Right lobe of liver (tissue), 6 donors: ENCODE data around the gene GBGT1. TPM values are rescaled to one million over a fixed set of nuclear protein-coding genes. Genes with fewer than 3 reads are reported as not detected.
A peak's percentile ranks its signal among the peaks of the same experiment; 100 is the strongest.

Experiments used
- ATAC-seq, 4 donors: fragments of 200-7000 bp; cut with Tn5 transposase; one replicate each; pipeline ENCODE4 v1.9.1; 2020; ENCODE audit warnings: mild to moderate bottlenecking in 4 of 4, moderate library complexity in 4 of 4
- DNase-seq, 3 donors: peaks; one replicate each; pipeline ENCODE4 v3.0.0-alpha.2; 2020
- H3K27ac ChIP-seq, 3 donors: fragments of 200-600 bp; one replicate each; pipeline ENCODE4 v1.8.0; 2022
- H3K27me3 ChIP-seq, 2 donors: fragments of 200-600 bp; one replicate each; pipeline ENCODE4 v1.8.0; 2022
- H3K36me3 ChIP-seq, 4 donors: fragments of 200-600 bp; sonication (generic) in 1 of 4; one replicate each; pipeline versions ENCODE4 v1.5.1 to v1.8.0; 2017 to 2022; ENCODE audit warnings: control low read depth in 1 of 4
- H3K4me1 ChIP-seq, 4 donors: fragments of 200-600 bp; sonication (generic) in 1 of 4; one replicate each; pipeline versions ENCODE4 v1.5.1 to v1.8.0; 2017 to 2022; ENCODE audit warnings: control low read depth in 1 of 4
- H3K4me3 ChIP-seq, 3 donors: fragments of 200-600 bp; one replicate each; pipeline ENCODE4 v1.8.0; 2022
- H3K9me3 ChIP-seq, 4 donors: fragments of 200-600 bp; sonication (generic) in 1 of 4; one replicate each; pipeline versions ENCODE4 v1.5.1 to v1.8.0; 2017 to 2022; ENCODE audit warnings: control low read depth in 1 of 4
- CTCF ChIP-seq, 4 donors: fragments of 200-600 bp in 3 of 4; fragments of 450-650 bp in 1 of 4; IDR thresholded peaks; one replicate each; pipeline versions ENCODE4 v1.5.1 to v1.8.0; 2016 to 2022; ENCODE audit warnings: antibody characterized with exemption in 4 of 4, mild to moderate bottlenecking in 2 of 4
- POLR2A ChIP-seq: fragments of 450-650 bp; IDR thresholded peaks from one replicate; pipeline ENCODE4 v1.6.1; 2017; ENCODE audit warnings: antibody characterized with exemption, mild to moderate bottlenecking
- WGBS: methylation state at CpG from one replicate; pipeline ENCODE4 v1.1.6; 2018; ENCODE audit warnings: low coverage, low lambda C conversion rate; ENCODE audit not compliant: insufficient coverage; ENCODE audit errors: missing lambda C conversion rate; 5-methylcytosine and 5-hydroxymethylcytosine counted together
- intact Hi-C, 2 donors: fragments of 100-400 bp; cut with DNase I; formaldehyde crosslinking; loops; one replicate each; pipeline versions ENCODE4 v1.11.2 to v1.14.1; 2022
- total RNA-seq, 6 experiments: library from RNA; depleted of rRNA in 2 of 6; stranded (reverse); fragments of >200 nt in 2 of 6; fragmentation: NEBNext Ultra II Directional in 3 of 6; extraction: Animal tissue kit (Norgen Biotek cat#: 25700) in 3 of 6; gene quantifications; one replicate each; pipeline versions ENCODE4 v1.1.0 to v1.2.4, GENCODE V29; 2016 to 2023
- donor health status: DM: no; HTN: yes; CAD: no.
- donor health status: DM: no; HTN: no; CAD: no.
- donor health status: DM: no; HTN: no; CAD: no.
- donor health status: DM: no; HTN: yes; CAD: no.
- donor health status: DM: no; HTN: yes; CAD: no.

Gene GBGT1
- total RNA-seq, 6 experiments from 2014 or later: 0.68 to 3.7 (median 1.9) TPM

- ATAC-seq (no peak), DNase-seq (no peak)
- Histone ChIP-seq H3K27ac (no peak overlapping the region), H3K9me3 (no peaks in the 10 kb centered on the region), H3K4me1 (peaks cover 0 to 6% (median 0%) of the 10 kb centered on the region in 4 donors), H3K4me3 (no peak overlapping the region), H3K36me3 (no peaks in the 10 kb centered on the region), H3K27me3 (no peaks in the 10 kb centered on the region)
- intact Hi-C loops: no loop called here
- no CpG with 5 or more reads among the region's 3 CpGs for WGBS
- TF ChIP-seq POLR2A (no peak), CTCF (IDR thresholded peaks at IDR 0.05) (no peak)
Measured at GRCh38 chr9:133167769-133168168, 4.1 kb upstream of the GBGT1 start.

GRCh38 chr9:133167096-133167730, 3.5 kb upstream of the GBGT1 start:
- Histone ChIP-seq H3K4me1 (peaks cover 0 to 6% (median 0%) of the 10 kb centered on the region in 4 donors), H3K27me3 (no peaks in the 10 kb centered on the region), H3K36me3 (no peaks in the 10 kb centered on the region), H3K27ac (no peak overlapping the region), H3K9me3 (no peaks in the 10 kb centered on the region), H3K4me3 (no peak overlapping the region)
- intact Hi-C loops: no loop called here
- DNase-seq (no peak), ATAC-seq (no peak)
- no CpG with 5 or more reads among the region's 3 CpGs for WGBS
- TF ChIP-seq CTCF (IDR thresholded peaks at IDR 0.05): no peak
- no peak for TF ChIP-seq POLR2A

- WGBS: 65% methylated on average over 5 of the region's 17 CpGs
- H3K36me3 ChIP-seq: no peaks in the 10 kb centered on the region
- intact Hi-C loops: no loop called here
- no peak for TF ChIP-seq POLR2A
- ATAC-seq (no peak), DNase-seq (no peak)
- no peaks in the 10 kb centered on the region for H3K9me3 ChIP-seq
- H3K4me3 ChIP-seq: no peak overlapping the region
- no peak overlapping the region for H3K27ac ChIP-seq
- peaks cover 0 to 6% (median 0%) of the 10 kb centered on the region in 4 donors for H3K4me1 ChIP-seq
- no peaks in the 10 kb centered on the region for H3K27me3 ChIP-seq
Measured at GRCh38 chr9:133166392-133166791, 2.7 kb upstream of the GBGT1 start.

GRCh38 chr9:133165452-133165730, 1.7 kb upstream of the GBGT1 start:
- H3K36me3 ChIP-seq: no peaks in the 10 kb centered on the region
- WGBS: 85% methylated on average over 2 of the region's 2 CpGs
- no peak overlapping the region for H3K27ac ChIP-seq
- ATAC-seq (no peak), DNase-seq (no peak)
- no peak overlapping the region for H3K4me3 ChIP-seq
- intact Hi-C loops: no loop called here
- peaks cover 0 to 6% (median 0%) of the 10 kb centered on the region in 4 donors for H3K4me1 ChIP-seq
- no peaks in the 10 kb centered on the region for H3K27me3 ChIP-seq
- no peaks in the 10 kb centered on the region for H3K9me3 ChIP-seq
- TF ChIP-seq CTCF (IDR thresholded peaks at IDR 0.05): no peak
- no peak for TF ChIP-seq POLR2A

- WGBS: 63% methylated on average over 3 of the region's 13 CpGs
- TF ChIP-seq CTCF (IDR thresholded peaks at IDR 0.05): no peak
- no peak for TF ChIP-seq POLR2A
- peak overlapping the region in 2 of 3 donors; percentile 46 to 56 for H3K4me3 ChIP-seq
- ATAC-seq (no peak), DNase-seq (no peak)
- H3K36me3 ChIP-seq: no peaks in the 10 kb centered on the region
- H3K9me3 ChIP-seq: no peaks in the 10 kb centered on the region
- no peak overlapping the region for H3K27ac ChIP-seq
- peaks cover 0 to 6% (median 0%) of the 10 kb centered on the region in 4 donors for H3K4me1 ChIP-seq
- H3K27me3 ChIP-seq: no peaks in the 10 kb centered on the region
- intact Hi-C loops: no loop called here
Measured at GRCh38 chr9:133164191-133164590, 477 bp upstream of the GBGT1 start.
